Activated CD8-positive, alpha-beta memory T cell treated with anti-CD3 and anti-CD28 coated beads for 1 hour (primary cell): Measurements from ENCODE around the gene MGAT4B.

Experiments
- DNase-seq, 2 donors: peaks; one replicate each; pipeline ENCODE4 v3.0.0-alpha.2; 2020; ENCODE audit warnings: low read depth in 1 of 2; ENCODE audit errors: extremely low read depth in 1 of 2

Gene MGAT4B

DNA sequence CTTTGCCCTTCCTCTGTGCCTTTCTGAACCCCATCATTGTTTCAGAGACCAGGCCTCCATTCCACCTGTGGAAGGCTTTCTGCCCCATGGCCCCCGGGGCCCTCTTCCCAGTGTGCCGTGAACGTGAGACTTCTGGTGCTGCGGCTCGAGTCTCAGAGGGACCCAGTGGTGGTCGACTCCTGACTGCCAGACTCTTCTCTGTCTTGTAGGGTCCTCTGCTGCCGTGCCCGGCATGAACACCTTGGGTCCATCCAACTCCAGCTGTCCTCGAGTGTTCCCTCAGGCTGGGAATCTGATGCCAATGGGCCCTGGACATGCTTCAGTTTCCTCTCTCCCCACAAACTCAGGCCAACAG lies 33.0 kb downstream of the MGAT4B start:
- DNase-seq: no peak

GRCh38 chr5:179772351-179772750 lies 34.3 kb downstream of the MGAT4B start:
- no peak for DNase-seq

- no peak for DNase-seq
These were observed 35.3 kb downstream of the MGAT4B start for GRCh38 chr5:179771311-179771895.

DNA sequence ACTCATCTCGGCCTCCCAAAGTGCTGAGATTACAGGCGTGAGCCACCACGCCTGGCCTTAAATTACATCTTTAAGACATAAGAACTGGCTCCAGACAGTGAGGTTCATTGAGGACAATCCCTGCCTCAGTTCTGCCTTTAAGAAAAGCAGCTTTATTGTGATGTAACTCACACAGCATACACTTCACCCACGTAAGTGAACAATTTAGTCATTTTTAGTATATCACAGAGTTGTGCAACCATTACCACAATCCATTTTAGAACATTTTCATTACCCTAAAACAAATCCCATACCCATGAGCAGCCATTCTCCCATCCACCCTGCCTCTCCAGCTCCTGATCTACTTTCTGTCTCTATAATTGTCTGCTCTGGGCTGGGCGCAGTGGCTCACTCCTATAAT lies 36.9 kb downstream of the MGAT4B start:
- no peak for DNase-seq

DNA sequence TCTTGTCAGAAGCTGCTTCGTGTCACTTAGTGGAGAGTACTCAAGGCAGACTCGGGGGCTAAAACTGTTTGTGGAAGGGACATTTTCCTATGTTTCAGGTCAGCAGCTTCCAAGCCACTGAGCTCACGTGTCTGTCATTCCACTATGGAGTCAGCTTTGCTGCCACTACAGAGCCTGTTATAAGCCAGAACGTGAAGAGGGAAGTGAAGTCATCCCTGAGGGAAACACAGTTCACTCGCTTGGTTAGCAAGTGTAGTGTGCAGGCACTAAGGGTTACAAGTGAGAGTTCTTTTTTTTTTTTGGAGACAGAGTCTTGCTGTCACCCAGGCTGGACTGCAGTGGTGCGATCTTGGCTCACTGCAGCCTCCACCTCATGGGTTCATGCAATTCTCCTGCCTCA lies 37.4 kb downstream of the MGAT4B start:
- no peak for DNase-seq

DNA sequence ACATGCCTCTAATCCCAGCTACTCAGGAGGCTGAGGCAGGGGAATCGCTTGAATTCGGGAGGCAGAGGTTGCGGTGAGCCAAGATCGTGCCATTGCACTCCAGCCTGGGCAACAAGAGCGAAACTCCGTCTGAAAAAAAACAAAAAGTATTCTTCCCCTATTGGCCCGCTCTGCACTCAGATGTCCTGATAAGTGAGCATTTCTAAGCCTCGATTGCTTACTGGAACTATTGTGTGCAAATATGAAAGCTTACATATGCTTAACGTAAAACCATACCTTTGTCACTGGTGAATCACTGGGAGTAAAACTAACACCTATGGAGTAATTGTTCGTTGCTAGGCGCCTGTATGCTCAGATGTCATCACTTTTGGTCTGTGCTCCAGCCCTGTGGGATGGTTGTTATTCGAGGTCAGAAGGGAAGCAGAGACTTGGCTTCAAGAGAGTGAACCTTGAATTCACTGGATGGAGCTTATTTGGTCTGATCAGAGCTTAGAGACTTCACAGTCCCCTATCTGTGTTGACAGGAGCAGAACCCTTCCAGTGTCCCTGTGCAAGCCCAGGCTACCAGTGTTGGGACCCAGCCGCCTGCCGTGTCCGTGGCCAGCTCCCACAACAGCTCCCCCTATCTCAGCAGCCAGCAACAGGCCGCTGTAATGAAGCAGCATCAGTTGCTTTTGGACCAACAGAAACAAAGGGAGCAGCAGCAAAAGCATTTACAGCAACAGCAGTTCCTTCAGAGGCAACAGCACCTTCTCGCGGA lies 38.2 kb downstream of the MGAT4B start:
- no peak for DNase-seq

GRCh38 chr5:179767496-179768100 lies 39.1 kb downstream of the MGAT4B start:
- DNase-seq: no peak

DNA sequence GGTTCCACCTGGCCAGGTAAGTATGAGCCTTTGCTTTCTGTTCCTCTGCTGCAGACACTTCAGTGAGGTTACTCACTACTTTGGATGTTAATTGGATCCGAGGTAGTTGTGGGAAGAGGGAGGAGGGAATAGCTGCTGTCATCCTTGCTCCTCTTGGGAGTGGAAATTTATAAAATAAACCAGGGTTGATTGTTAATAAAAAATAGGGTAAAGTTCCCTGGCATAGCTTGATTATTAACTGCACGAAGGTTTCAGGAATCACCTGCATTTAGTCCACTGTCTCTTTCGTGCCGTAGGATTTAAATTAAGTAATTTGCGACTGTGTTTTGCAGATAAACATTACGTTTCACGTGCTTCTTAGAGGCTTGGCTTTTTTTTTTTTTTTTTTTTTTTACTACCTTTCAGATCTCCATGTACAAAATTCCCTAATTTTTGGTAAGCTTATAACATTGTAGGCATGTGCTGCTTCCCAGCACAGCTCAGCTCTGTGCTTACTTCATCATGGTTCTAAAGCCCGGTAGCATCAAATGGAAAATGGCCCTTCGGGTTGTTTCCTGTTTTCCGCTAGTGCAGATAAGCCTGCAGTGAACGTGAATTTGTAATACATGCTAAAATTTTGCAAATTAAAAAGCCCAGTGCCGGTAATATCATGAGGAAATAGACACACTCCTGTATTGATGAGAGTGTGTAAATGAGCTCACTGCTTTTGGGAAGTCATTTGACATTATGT lies 39.8 kb downstream of the MGAT4B start:
- DNase-seq: no peak

DNA sequence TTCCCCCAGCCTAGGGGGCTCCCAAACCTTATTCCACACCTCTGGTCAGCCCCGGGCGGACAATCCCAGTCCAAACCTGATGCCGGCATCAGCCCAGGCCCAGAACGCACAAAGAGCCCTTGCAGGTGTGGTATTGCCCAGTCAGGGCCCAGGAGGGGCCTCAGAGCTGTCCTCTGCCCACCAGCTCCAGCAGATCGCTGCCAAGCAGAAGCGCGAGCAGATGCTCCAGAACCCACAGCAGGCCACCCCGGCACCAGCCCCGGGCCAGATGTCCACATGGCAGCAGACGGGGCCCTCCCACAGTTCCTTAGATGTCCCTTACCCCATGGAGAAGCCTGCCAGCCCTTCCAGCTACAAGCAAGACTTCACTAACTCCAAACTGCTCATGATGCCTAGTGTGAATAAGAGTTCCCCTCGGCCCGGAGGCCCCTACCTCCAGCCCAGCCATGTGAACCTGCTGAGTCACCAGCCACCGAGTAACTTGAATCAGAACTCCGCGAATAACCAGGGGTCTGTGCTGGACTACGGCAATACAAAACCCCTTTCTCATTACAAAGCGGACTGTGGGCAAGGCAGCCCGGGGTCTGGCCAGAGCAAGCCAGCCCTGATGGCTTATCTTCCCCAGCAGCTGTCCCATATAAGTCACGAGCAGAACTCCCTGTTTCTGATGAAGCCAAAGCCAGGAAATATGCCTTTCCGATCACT lies 40.5 kb downstream of the MGAT4B start:
- DNase-seq: no peak

DNA sequence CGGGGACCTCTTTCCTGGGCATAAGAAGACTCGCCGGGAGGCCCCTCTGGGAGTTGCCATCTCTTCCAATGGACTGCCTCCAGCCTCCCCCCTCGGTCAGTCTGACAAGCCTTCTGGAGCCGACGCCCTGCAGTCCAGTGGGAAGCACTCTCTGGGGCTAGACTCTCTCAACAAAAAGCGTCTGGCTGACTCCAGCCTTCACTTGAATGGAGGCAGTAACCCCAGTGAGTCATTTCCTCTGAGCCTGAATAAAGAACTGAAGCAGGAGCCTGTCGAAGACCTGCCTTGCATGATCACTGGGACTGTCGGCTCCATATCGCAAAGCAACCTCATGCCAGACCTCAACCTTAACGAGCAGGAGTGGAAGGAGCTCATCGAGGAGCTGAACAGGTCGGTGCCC lies 41.3 kb downstream of the MGAT4B start:
- no peak for DNase-seq

DNA sequence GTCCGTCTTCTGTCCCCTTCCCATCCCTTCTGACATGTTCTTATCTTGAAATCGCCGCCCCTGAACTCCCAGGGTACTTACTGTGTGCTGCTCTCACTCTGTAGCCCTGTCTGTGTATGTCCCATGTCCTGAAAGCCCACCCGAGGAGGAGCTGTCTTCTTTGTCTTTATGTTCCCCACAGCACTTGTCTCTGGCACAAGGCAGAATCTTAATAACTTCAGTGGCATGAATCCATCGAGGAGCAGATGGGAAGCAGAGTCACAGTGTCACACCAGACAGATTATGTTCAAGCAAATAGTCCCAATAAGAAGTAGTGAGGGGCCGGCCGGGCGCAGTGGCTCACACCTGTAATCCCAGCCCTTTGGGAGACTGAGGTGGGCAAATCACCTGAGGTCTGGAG lies 42.6 kb downstream of the MGAT4B start:
- no peak for DNase-seq

GRCh38 chr5:179763215-179763945 lies 43.3 kb downstream of the MGAT4B start:
- peak in 1 of 2 donors; percentile 24 for DNase-seq

DNA sequence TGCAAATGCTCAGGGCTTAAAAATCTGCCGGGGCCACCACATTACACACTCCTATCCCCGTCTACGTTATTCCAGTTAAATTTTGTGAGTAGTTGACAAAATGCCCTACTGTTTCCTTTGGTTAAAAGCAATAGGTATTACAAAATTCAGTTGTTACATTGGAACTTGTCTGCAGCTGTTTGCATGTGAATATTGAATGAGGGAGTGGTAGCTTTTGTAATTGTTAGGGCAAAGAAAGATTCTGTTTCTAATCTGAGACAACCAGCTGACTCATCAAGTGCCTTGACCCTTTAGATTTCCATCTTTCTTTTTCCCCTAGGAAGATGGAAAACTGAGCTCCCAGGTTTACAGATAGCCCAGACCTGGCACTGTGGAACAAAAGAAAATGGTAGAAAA lies 43.9 kb downstream of the MGAT4B start:
- DNase-seq: no peak

- no peak for DNase-seq
These were observed 44.4 kb downstream of the MGAT4B start for GRCh38 chr5:179762079-179762780.

DNA sequence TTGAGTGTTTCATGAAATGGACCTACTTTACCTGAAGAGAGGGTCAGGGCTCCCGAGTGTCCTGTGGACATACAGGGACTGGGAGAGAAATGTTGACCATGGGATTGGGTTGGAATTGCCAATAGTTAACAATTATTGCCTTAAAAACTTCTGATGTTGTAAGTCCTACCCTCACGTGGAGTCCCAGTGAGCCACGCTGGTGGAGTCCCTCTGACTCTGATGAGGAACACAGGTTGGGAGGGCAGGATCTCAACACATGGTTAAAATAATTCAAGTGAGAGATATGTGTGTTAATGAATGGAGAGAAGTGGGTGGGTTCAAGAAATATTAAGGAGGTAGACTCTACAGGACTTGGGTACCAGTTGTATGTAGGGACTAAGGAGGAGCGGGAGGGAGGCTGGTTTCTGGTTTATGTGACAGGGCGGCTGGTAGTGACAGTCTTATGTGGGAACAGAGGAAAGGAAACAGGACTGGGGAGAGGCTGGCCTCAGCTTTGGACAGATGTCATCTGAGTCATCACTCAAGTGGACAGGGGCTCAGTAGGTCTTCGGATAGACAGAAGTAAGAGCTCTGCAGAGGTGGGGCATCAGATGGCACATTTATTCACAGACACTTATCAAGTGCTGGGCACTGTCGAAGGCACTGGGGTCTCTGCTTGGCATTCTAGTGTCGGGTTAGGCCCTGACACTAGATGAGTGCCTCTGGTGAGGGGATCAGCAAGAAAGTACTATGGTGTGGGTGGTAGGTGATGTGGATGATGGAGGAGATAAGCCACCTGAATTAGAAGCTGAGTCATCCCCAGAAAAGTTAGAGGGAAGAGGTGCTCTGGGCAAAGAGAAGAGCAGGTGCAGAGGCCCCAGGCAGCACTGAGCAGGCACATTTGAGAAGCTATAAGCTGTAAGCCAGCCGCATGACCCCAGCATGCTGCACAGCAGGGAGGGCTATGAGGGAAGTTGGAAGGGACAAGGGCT lies 46.8 kb downstream of the MGAT4B start:
- no peak for DNase-seq

DNA sequence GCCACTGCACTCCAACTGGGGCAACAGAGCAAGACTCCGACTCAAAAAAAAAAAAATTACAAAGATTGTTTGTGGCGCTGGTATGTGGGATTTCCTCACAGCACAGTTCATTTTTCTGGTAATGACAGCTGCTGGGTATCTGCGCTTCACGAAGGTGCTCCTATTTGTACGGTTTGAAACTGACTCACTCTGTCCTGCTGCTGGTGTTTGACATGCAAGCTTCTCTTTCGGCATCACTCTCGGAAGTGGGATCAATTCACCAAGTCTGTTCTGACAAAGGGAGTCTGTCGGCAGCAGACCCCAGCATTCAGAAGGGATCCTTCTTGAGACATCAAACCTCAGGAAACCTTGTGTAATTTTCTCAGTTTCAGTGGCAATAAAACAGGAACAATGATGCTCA lies 47.7 kb downstream of the MGAT4B start:
- DNase-seq: no peak

GRCh38 chr5:179755022-179755421 lies 51.6 kb downstream of the MGAT4B start:
- no peak for DNase-seq

GRCh38 chr5:179753971-179754370 lies 52.7 kb downstream of the MGAT4B start:
- no peak for DNase-seq
